HG03354 (cell line): Measurements from ENCODE around the gene TBX20.
A peak's percentile ranks its signal among the peaks of the same experiment; 100 is the strongest.
"Not testable (repeated sequence)": the region's sequence is repeated elsewhere in the genome, so short reads cannot be mapped to it uniquely, and the experiment has no call there.

Experiments used
- ATAC-seq: cut with Tn5 transposase; IDR thresholded peaks from one replicate; pipeline ENCODE4 v1.9.1; 2021; ENCODE audit warnings: mild to moderate bottlenecking; ENCODE audit not compliant: unreplicated experiment, poor library complexity, severe bottlenecking

TBX20 gene

GRCh38 chr7:35229116-35229780 is 24.7 kb downstream of the TBX20 start:
- ATAC-seq, result not testable (repeated sequence)

GRCh38 chr7:35228496-35229051 is 25.3 kb downstream of the TBX20 start:
- ATAC-seq, result peak; percentile 65

GRCh38 chr7:35227438-35227837 is 26.5 kb downstream of the TBX20 start:
- not testable (repeated sequence) for ATAC-seq

GRCh38 chr7:35222445-35222844 is 31.5 kb downstream of the TBX20 start:
- ATAC-seq, result not testable (repeated sequence)

- ATAC-seq, result not testable (repeated sequence)
Observed at GRCh38 chr7:35220176-35220575, 33.7 kb downstream of the TBX20 start.

DNA sequence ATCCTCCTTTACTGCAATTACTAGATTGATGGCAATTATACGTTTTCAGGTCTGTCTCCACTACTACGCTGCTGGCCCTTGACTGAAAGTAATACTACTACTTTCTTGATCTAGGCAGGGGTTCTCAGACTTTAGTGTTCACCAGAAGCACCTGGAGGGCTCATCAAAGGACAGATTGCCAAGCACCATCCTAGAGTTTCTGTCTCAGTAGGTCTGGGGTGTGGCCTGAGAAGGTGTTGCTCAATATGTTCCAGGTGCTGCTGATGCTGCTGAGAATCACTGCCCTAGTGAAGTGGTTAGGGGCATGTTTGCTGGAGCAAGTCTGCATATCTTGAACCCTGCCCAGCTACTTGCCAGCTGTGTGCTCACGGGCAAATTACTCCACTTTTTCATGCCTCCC is 37.9 kb downstream of the TBX20 start:
- not testable (repeated sequence) for ATAC-seq

- not testable (repeated sequence) for ATAC-seq
Observed at GRCh38 chr7:35215063-35215462, 38.8 kb downstream of the TBX20 start.

- not testable (repeated sequence) for ATAC-seq
Observed at GRCh38 chr7:35206924-35207323, 47.0 kb downstream of the TBX20 start.

GRCh38 chr7:35204850-35205249 is 49.0 kb downstream of the TBX20 start:
- not testable (repeated sequence) for ATAC-seq

DNA sequence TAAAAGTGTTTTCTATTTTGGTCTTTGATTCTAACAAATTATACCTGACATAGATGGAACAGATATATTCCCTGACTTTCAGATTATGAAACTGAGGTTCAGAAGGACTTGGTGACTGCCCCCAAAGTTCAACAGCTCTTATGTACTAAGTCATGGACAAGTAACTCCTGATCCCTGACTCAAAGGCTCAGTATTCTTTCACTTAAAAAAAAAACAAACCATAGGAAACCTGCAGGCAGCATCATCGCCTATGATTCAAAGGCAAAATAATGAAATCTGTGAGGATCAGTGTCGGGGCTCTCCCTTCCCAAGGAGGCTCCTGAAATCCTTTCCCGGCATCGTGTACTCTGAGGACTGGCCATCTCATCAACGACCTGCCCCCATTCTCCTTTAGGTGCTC is 49.9 kb downstream of the TBX20 start:
- not testable (repeated sequence) for ATAC-seq

- not testable (repeated sequence) for ATAC-seq
Observed at GRCh38 chr7:35202353-35202752, 51.5 kb downstream of the TBX20 start.

GRCh38 chr7:35200170-35200569 is 53.7 kb downstream of the TBX20 start:
- not testable (repeated sequence) for ATAC-seq

- ATAC-seq, result not testable (repeated sequence)
Observed at GRCh38 chr7:35198370-35199140, 55.3 kb downstream of the TBX20 start.

DNA sequence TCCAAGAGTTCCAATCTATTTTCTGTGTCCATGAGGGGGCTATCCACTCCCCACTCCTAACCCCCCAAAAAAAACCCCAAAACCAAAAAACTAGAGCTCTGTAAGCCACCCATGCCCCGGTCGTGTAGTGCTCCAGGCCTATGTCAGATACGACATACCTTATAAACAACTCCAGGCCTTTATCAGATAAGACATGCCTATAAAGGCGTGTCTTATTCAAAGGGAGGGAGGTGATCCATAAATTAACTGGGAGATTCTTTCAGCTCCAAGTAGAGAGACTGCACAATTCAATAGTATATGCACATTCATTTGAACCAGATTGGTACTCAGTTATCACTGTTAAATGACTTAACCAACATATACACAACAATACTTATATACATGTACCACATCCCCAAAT is 62.3 kb downstream of the TBX20 start:
- not testable (repeated sequence) for ATAC-seq

DNA sequence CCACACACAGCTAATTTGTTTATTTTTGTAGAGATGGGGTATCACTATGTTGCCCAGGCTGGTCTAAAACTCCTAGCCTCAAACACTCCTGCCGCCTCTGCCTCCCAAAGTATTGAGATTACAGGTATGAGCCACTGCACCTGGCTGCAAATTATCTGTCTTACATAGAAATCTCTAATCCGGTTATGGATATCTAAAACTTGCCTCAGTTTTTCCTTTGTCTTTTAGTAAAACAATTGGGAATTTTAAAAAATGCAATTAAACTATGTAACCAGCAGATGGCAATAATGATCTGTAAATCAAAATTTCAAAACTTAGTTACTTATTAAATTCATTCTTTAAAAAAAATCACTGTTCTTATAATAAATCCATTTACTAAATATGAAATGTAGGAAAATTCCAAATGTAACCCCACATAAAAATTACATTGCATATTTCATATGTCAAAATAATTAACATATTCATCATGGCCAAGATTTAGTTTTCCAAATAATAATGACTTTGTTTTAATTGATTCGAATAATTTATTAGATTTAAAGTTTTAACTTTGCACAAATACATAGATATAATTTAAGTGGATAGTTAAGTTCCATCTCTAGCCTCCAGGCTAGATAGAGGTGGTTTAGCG is 63.6 kb downstream of the TBX20 start:
- ATAC-seq, result not testable (repeated sequence)

DNA sequence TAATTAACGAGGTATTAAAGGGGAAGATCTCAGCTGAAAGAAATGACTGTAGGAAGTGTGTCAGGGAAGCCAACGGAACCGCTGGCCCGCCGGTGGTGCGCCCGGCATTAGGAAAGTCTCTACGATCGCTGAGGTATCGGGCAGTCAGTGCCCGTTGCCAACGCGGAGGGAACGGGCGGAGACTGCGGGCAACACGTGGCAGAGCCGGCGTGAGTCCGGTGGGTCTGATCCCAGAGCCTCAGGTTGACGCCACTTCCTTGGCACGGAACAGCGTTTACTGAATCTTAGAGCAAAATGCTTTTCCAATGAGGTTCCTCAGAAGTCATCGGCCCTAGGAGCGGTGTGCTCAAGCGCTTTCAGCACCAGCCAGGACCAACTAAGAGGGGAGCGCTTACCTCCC is 67.1 kb downstream of the TBX20 start:
- ATAC-seq, result not testable (repeated sequence)

GRCh38 chr7:35185908-35186731 is 67.8 kb downstream of the TBX20 start:
- no peak for ATAC-seq

DNA sequence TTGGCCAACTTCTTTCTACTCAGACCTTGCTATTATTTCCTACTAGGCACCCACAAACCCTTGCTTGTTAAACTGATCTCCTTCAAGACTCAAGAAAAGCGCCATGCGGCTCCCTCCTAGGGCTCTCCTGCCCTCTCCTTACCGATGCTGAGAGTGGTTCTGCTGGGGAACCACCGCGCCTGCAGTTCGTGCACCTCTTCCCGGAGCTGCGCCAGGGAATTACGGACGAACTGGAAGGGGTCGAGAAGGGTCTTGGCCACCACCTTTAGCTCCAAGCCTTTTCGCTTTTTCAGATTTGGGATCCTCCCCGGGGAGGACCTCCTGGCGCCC is 68.4 kb downstream of the TBX20 start:
- not testable (repeated sequence) for ATAC-seq

- not testable (repeated sequence) for ATAC-seq
Observed at GRCh38 chr7:35184961-35185360, 68.9 kb downstream of the TBX20 start.
